Stimulated activated CD4-positive, alpha-beta T cell treated with anti-CD3 and anti-CD28 coated beads, Interleukin-4, amount 100 ng/mL, for 4 hours (primary cell): ENCODE data around the gene BAG2.

Experiments used
- DNase-seq, 2 experiments: peaks; one replicate each; pipeline ENCODE4 v3.0.0-alpha.2; 2020

Gene BAG2

DNA sequence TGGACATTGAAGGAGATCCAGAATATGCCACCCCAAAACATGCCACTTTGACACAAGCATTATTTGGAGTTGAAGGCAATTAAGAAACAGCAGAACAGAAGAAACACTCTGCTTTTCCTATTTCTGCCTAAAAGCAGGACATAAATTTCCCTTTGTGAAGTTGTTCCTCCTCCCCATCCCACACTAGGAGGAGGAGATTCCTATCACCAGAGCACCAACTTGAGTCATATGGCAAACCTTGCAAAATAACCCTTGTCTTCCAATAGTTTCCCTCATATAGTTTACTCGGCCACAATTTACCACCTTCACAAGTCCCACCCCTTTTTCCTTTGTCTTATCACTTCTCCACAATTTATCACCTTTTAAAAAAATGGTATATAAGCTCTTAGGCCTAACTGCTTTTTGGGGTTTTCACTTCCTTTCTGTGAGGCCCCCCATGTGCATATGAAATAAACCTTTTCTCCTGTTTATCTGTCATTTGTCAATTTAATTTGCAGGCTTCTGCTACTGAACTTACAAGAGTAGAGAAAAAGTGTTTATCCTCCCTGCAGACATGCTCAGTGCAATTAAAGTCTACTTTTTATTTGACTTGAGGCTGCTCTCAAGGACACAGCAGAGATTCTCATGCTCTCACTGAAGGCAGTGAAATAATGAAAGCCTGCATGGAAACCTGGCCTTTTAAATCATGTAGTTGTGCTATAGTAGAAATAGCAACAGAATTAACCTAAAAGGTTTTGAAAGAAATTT lies 52.8 kb downstream of the BAG2 start:
- DNase-seq = no peak

DNA sequence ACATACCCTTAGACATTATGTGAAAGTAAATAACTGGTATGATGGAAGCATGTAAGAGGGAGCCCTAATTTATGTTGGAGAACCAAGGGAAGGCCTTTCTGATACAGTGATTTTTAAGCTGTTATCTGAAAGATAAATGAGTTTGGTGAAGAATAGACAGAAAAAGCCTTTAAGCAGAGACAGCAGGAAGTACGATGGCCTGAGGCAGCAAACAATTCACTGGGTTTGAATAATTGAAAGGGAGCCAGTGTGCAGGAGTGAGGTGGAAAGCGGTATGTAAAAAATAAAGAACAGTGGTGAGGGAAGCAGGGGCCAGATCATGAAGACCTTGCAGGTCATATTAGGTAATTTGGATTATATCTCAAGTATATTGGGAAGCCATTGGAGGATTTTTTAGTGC lies 54.1 kb downstream of the BAG2 start:
- no peak for DNase-seq
